GM19438 (cell line): Measurements from ENCODE around the gene POSTN.

Source experiments
- ATAC-seq: cut with Tn5 transposase; IDR thresholded peaks from one replicate; pipeline ENCODE4 v1.9.1; 2021; ENCODE audit warnings: low read depth; ENCODE audit not compliant: unreplicated experiment

Gene POSTN, protein sequence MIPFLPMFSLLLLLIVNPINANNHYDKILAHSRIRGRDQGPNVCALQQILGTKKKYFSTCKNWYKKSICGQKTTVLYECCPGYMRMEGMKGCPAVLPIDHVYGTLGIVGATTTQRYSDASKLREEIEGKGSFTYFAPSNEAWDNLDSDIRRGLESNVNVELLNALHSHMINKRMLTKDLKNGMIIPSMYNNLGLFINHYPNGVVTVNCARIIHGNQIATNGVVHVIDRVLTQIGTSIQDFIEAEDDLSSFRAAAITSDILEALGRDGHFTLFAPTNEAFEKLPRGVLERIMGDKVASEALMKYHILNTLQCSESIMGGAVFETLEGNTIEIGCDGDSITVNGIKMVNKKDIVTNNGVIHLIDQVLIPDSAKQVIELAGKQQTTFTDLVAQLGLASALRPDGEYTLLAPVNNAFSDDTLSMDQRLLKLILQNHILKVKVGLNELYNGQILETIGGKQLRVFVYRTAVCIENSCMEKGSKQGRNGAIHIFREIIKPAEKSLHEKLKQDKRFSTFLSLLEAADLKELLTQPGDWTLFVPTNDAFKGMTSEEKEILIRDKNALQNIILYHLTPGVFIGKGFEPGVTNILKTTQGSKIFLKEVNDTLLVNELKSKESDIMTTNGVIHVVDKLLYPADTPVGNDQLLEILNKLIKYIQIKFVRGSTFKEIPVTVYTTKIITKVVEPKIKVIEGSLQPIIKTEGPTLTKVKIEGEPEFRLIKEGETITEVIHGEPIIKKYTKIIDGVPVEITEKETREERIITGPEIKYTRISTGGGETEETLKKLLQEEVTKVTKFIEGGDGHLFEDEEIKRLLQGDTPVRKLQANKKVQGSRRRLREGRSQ

DNA sequence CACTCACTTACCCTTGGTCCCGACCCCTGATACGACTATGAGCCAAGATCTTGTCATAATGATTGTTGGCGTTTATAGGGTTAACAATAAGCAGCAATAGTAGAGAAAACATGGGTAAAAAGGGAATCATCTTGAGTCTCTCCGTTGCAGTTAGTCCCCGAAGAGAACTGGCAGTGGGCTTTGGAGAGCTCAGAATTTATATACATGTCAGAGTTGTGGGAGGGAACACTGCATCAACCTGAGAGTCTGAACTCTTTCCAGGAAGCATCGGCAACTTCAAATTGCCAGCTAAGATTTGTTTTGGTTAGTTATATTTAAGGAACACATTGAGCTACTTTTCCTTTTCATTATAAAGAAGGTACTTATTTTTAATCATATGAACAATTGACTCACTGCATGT, at the start of gene POSTN:
Gene POSTN (minus strand): TSS at position 172 of the 400 bp plus-strand sequence. CDS start 42 bp downstream, at position 130.
- no peak for ATAC-seq

DNA sequence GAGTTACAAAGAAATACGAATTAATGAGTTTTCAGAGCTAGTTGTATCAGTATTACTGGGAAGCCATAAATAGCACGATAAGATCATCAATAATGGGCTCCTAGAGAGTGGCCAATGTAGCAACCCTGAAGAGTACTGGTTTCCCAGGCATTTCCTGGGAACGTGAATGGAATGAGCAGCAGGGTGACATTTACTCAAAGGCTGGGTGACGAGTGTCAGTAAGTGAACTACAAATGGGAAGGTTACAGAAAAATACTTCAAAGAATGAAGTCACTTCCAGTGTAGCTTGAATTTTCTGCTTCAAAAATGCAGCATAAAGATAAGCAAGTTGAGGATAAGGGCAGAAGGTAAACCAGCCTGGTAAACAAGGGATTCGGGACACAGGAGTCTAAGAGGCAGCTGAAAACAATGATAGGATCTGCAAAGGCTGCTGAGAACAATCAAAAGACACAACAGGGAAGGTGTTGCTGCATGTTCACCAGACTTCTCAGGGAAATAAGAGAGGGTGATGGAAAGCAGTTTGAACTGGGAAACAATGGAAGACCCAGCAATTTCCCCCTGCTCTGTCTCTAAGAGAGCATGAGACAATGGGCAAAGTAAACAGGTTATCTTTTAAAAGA, 48.6 kb upstream of the POSTN start:
- no peak for ATAC-seq

DNA sequence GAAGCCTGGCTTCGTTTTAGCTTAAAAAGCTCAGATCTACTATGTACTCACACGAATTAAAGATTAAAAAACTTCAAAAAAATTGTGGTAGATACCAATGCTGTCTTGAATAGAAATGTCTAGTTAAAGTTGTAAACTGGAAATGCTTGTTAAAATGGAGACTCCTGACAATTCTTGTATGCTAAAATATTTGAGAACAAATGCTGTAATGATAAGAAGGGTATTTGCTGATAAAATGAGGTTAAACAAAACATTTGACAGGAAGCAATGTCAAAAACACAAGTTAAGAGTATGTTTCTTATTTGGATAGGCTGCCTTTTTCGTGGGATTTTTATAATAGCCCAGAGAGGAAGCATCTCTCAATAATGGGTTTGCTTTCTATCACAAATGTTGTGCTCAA, 48.0 kb upstream of the POSTN start:
- ATAC-seq, result no peak

DNA sequence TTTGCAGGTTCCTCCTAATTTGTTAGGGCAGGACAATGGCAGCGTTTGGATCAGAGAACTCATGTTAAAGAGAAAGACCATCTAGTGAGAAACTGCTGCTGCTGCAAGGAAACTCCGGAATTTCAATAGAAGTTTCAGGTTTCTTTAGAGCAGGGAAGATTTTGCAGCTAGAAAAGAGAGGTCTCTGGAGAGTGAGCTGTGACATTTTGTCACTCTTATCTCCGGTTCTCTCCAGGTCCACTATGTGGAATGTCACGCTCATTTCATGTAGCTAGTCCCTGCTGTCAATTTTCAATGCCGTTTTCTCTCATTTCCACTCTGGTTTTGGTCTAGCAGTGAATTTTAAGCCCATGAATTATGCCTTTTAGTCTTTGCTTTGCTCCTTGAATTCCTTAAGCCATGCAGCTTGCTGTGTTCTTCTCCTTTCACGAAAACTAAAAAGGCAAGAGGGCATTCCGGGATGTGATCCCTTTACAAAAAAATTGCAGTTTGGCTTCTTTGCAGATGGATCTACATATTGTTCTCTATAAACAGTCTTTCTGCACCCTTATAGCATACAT, 46.7 kb upstream of the POSTN start:
- ATAC-seq, result no peak

DNA sequence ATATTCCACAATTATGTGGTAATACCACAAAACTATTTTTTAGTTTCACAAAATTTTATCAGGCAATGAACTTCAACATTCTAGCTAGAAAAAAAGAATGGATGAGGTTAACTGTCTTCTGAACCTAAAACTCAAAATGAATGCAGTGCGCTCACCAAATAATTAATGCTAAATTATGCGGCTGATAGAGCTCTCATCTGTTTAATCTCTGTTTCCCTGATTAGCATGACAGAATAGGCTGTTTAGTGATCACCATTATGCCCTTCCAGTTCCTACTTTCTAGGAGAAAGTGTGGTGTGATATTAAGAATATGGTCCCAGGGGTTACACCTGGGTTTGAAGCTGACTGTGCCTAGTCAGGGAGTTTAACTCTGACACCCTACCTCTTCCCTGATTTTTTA, 42.8 kb upstream of the POSTN start:
- no peak for ATAC-seq

DNA sequence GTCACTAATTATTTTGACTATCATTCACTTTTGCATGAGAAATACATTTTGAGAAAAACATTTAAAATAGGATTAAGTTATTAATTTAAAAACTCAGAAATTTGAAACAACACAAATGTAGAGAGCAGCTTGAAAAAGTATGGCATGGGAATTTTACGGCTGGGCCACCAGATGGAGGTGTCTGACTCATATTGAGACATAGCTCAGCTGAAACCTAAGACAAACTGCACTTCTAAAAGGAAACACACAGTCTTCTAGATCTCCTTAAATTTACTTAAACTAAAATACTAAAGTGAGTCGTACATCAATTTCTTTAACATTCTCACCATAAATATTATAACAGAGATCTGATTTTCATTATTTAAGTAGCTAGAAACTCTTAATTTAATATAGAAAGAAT, 41.9 kb upstream of the POSTN start:
- no peak for ATAC-seq

DNA sequence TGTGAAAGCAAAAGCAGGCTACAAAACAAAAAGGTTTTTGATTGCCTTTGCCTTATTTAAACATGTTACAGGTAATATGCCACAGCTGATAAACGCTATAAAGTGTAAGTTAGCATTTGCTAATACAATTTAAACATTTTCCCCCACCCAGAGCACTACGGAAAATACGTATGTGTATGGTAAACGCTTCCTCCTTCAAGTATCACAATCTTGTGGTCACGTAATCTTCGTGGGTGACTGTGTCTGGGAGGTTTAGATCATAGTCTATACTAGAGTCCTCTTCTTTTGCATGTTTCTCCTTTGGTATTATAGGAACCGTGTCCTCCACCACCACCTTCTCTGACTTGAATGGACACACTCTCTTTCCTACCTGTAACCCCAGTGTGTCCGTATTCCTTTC, 38.1 kb upstream of the POSTN start:
- no peak for ATAC-seq

DNA sequence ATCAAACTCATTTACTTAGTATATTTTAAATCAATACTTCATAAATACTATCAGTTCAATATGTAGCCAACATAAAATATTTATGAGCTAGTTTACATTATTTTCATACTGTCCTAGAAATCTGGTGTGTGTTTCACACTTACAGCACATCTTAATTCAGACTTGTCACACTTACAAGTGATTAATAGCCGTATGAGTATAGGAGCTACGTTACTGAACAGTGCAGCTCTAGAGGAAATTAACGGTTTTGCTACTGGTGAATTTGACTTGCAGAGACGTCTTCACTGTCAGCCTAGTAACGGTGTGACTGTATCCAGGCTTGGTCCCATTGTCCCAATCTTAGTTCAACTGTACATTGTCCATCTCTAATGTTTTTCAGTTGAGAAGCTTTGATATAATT, 33.7 kb upstream of the POSTN start:
- ATAC-seq, result no peak

DNA sequence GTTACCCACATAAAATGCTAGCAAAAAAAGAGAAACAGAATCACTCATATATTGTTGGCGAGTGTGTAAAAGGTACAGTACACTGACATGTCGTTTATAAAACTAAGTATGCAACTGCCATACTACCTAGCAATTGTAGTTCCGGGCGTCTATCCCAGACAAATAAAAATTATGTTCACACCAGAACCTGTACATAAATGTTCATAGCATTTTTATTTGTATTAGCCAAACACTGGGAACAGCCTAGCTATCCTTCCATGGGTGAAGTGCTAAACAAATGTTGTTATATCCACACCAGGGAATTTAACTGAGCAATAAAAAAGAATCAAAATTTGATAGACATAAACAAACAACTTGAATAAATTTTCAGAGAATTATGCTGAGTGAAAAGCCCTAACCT, 28.9 kb upstream of the POSTN start:
- no peak for ATAC-seq

DNA sequence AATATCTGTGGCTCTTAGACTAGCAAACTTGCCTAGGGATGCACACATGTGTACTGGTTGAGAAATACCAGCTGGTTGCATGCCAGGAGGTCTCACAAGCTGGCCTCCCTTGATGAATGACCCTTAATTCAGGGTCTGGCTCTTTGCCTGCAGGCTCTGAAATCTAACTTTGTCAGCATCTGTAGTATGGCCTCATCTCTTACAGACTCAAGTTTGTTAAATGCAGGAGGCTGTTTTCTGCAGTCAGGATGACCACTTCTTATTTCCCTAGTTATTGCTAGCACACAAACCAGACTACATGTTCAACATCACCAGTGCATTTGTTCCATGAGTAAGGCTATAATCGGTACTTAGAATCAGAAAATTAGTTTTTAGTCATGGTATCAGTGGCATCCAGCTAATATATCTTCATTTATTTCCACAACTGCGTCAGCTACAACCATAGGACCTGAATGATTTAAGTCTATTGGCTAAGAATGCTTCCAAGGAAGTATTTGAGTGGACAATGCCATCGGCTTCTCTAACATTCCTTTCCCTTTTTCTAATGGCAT, 23.3 kb upstream of the POSTN start:
- no peak for ATAC-seq

DNA sequence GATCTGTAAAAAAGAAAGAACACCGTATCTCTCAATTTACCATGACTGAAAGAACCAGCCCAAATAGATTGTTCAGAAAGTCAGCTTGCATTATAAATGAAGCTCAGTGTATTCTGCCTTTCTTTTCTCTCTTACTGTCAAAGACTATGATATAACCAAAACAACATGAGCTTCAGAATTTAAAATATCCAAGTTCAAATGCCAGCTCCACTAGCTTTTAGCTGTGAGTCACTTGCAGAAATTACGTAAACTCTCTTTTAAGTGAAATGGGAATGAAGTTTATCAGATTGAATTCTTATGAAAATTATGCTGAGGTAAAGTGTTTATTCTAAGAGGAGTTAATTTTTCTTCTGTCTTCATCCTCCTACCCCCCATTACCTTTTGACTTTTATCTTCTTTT, 20.0 kb upstream of the POSTN start:
- no peak for ATAC-seq

DNA sequence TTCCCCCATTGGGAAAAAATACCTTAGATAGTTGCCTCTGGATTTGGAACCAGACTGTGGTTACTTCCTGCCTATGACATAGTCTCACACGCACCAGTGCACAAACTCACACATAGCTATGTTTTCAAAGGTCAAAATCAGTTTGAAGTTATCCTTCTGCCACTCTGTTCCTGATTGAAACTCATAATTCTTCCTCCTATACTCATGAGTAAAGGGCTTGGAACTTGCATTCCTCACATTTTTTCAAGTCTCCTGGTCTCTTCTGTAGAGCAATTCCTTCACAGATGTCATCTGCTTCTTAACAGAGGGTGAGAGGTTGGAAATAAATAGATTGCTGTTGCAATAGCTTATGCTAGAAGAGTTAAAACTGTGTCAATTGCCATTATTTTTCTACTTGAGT, 18.6 kb upstream of the POSTN start:
- ATAC-seq, result no peak

DNA sequence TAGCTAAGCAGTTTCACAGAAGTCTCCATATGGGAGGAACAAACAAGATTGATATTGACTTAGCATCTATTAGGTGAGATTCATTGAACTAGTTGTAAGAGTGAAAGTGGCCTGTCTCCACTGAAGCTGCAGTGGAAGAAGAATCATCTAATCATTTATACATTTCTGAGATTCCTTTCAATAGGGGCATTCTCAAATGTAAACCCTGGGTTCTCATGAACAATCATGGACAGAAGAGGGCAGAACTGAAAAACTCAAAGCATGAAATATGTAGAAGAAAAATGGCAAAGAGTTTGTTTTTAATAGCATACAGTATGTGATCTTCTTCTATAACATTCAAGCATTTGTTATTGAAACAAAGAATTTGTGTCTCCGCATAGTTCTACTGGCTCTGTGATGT, 17.6 kb upstream of the POSTN start:
- no peak for ATAC-seq

DNA sequence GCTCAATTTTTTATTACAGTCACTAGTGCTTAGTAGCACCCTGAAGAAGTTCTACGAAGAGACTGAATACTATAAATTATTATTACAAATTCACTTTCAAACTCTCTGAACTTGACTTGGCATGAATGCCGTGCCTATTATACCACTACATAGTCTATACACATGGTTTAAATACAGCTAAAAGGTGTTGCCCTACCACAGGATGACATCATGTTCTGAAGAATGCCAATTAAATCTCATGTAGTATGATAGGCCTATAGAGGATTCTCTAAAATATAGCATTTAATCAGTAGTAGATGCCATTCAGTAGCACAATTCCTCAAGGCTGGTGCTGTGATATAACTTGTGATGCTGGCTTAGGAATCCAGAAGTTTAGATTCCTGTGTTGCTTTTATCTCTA, 16.7 kb upstream of the POSTN start:
- ATAC-seq, result no peak

DNA sequence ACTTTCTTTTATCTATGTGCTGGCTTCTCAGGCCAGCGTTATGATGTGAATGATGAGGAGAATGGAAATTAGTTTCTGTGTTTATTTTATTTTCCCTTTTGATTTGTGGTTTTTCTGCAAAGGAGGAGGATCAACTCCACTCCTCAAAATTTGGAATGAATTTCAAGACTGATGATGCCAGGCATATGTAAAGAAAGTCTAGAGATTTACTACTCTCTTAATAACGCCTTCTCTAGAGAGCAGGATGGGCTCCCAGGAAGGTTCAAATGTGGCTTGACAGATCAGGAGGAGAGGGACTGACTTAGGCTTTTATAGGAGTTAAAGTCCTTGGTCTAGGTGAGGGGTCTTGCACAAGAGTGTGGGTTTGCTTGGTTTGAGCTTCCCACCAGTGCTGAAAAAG, 15.1 kb upstream of the POSTN start:
- ATAC-seq, result no peak

DNA sequence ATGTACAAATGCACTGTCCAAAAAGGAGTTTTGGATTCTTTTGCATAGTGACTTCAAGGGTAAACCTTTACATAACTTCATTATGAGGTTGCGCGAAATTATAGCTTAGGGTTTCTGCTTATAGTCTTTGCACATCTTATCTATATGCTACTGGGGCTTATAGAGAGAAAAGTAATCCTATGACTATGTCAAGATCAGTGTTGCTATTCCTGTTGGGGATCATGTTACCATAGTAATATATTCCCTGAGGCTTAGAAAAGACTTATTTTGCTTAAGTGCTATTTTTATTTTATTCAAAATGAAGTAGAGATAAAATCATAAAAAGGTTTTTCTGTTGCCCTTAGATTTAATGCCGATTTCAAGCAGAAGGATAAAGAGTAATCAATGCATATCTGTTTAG, 14.7 kb upstream of the POSTN start:
- no peak for ATAC-seq

DNA sequence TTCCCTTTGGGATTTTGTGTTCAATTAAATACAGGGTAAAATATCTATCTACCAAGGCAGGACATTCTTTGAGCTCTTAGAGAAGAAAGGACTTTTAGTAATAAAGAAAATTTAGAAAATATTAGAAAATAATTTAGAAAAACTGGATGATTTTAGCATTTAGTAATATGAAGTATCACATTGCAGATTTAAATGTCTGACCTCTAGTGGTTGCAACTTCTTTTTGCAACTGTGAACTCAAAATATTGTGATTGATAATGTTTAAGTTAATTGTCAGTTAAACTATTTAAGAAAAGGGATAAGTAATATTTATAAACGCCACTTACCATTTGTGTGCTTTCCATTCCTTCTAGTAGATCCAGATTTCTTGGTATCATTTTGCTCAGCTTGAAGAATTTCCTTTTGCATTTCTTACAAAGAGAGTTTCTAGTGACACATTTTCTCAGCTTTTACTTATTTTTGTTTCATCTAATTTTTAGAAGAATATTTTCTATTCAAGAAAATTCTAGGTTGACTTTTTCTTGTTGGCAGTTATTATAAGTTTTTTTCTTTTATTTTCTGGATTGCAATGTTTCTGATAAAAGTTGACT, 10.3 kb upstream of the POSTN start:
- ATAC-seq, result no peak

DNA sequence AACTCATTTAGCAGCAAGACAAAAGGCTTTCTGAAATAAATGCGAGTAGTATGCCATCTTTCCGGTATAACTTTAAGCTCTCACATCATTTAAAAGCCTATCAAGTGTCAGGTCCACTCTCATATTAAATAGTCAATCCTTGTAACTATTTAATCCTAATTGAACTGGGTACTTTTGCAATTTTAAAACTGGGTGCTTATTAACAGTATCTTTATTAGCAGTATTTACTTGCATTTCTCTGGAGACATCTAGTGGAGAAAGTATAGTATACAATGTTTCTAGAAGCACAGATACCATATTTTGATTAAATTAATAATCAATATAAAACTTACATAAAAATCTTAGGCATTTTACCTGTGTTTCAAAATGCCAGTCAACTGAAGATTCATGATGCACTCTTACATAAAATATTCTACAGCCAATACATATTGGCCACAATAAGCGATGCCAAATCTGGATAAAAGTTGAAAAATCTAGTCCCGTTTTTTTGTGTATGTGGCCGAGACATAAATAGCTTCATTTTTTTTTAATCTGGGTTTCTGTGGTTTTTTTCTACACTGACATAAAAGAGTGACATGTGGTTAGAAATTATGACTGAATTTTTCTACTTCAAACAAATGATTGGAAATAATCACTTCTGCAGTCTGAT, 4.3 kb upstream of the POSTN start:
- no peak for ATAC-seq

DNA sequence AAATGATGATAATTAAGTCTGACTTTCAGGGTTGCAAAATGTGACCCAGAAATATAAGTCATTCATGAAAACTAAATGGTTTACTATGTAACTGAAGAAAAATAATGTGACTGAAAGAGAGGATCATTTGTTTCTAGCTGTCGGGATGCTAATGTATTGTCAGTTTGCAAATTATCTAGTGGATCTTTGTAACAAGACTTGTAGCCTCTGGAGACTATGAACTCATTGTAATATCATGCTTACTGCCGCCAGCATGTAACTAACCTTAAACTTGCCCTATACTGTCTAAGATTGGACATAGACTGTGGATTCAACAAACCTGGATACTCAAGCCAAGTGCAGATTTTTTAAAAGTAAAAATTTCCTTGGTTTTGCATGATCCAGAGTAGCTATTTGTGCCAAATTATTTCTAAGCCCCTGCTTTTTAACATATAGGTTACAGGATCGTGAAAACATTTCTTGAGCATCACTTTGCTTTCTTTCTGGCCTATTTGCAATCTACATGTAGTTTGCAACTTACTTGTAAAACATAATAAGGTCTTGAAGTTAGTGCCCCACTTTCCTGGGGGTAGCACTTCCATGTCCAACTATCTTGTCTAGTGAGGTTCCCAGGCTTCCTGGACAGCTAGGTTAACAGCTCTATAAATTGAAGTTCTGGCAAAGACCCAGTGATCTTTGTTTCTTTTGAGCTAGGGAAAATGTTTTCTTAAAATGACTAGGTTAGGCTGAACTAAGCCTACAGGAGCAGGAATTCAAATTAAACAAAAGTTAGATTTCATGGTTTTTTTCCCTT, 3.3 kb upstream of the POSTN start:
- ATAC-seq, result no peak
